ENCODE measurements around the gene PCDHGA5.
"Not testable (repeated sequence)": the region's sequence is repeated elsewhere in the genome, so short reads cannot be mapped to it uniquely, and the experiment has no call there.

The PCDHGA5 gene

GRCh38 chr5:141399555-141400258, 35.7 kb downstream of the PCDHGA5 start:
- H3K27ac ChIP-seq: no peak overlapping the region

GRCh38 chr5:141402553-141403243, 38.7 kb downstream of the PCDHGA5 start, which contains the start of gene PCDHGA9:
Gene PCDHGA9, plus strand, starts transcription at chr5:141402778. Its CDS starts 175 bp downstream, at chr5:141402953.
- TF ChIP-seq CTCF (conservative IDR thresholded peaks at IDR 0.05): peak; percentile 63
- H3K27ac ChIP-seq: no peak within 1 kb of the TSS

More at GRCh38 chr5:141399555-141400258, 35.7 kb downstream of the PCDHGA5 start:
- no peak for TF ChIP-seq CTCF (conservative IDR thresholded peaks at IDR 0.05)

GRCh38 chr5:141403387-141403786, 39.4 kb downstream of the PCDHGA5 start:
- no peak overlapping the region for H3K27ac ChIP-seq
- TF ChIP-seq CTCF (conservative IDR thresholded peaks at IDR 0.05): no peak

- not testable (repeated sequence) for H3K27ac ChIP-seq
Observed at GRCh38 chr5:141407790-141408505, 44.0 kb downstream of the PCDHGA5 start, which contains the start of gene PCDHGB6. Gene PCDHGB6, plus strand, starts transcription at chr5:141408021. Its CDS starts 182 bp downstream, at chr5:141408203.

- H3K27ac ChIP-seq: no peak overlapping the region
- no peak for TF ChIP-seq CTCF (conservative IDR thresholded peaks at IDR 0.05)
Observed at GRCh38 chr5:141409598-141410306, 45.8 kb downstream of the PCDHGA5 start.

GRCh38 chr5:141411575-141411974, 47.6 kb downstream of the PCDHGA5 start:
- no peak for TF ChIP-seq CTCF (conservative IDR thresholded peaks at IDR 0.05)
- no peak overlapping the region for H3K27ac ChIP-seq

- H3K27ac ChIP-seq: no peak within 1 kb of the TSS
- peak; percentile 63 for TF ChIP-seq CTCF (conservative IDR thresholded peaks at IDR 0.05)
Observed at GRCh38 chr5:141412854-141413539, 49.0 kb downstream of the PCDHGA5 start, which contains the start of gene PCDHGA10. Gene PCDHGA10, plus strand, starts transcription at chr5:141412987. Its CDS starts 189 bp downstream, at chr5:141413176.
